ENCODE data around the gene ANKH.

GRCh38 chr5:14781106-14781505 is 90.5 kb downstream of the ANKH start:
- TF ChIP-seq CHD2 (IDR thresholded peaks at IDR 0.05; ENCODE audit: low read depth, low read length): no peak
- no peak for TF ChIP-seq ZNF510 (CRISPR knock-in tag; IDR thresholded peaks at IDR 0.05; ENCODE audit: low read depth)
- no peak for TF ChIP-seq ZNF3 (CRISPR knock-in tag; IDR thresholded peaks at IDR 0.05)
- no peak for TF ChIP-seq SKIL (CRISPR knock-in tag; IDR thresholded peaks at IDR 0.05; ENCODE audit: borderline replicate concordance)
- TF ChIP-seq ZNF333 (CRISPR knock-in tag; IDR thresholded peaks at IDR 0.05; ENCODE audit: borderline replicate concordance): no peak
- no peak for TF ChIP-seq RNF2 (conservative IDR thresholded peaks at IDR 0.05; ENCODE audit: low read depth)
